Vagina (tissue), 2 donors: ENCODE data around the gene ADAMTS13.

Experiments
- CTCF ChIP-seq, 3 experiments: fragments of 450-650 bp in 2 of 3; fragments of 200-600 bp in 1 of 3; sonication (generic) in 1 of 3; IDR thresholded peaks; one replicate each; pipeline ENCODE4 v1.5.1; 2017 to 2019; ENCODE audit warnings: antibody characterized with exemption in 3 of 3, mild to moderate bottlenecking in 2 of 3, moderate library complexity in 2 of 3
- POLR2A ChIP-seq, 2 donors: fragments of 450-650 bp; IDR thresholded peaks; one replicate each; pipeline ENCODE4 v1.6.1; 2017; ENCODE audit warnings: antibody characterized with exemption in 2 of 2, mild to moderate bottlenecking in 2 of 2, moderate library complexity in 2 of 2

- TF ChIP-seq CTCF (IDR thresholded peaks at IDR 0.05) (no peak), POLR2A (IDR thresholded peaks at IDR 0.05) (no peak)
Measured at GRCh38 chr9:133493845-133494540, 71.8 kb downstream of the ADAMTS13 start.
